Measurements from ENCODE around the gene ZNF611. TPM values are rescaled to one million over a fixed set of nuclear protein-coding genes. Genes with fewer than 3 reads are reported as not detected.
"Not testable (repeated sequence)": the region's sequence is repeated elsewhere in the genome, so short reads cannot be mapped to it uniquely, and the experiment has no call there.

Gene ZNF611
- total RNA-seq, 1 donor from 2014 or later: 24.4 TPM

DNA sequence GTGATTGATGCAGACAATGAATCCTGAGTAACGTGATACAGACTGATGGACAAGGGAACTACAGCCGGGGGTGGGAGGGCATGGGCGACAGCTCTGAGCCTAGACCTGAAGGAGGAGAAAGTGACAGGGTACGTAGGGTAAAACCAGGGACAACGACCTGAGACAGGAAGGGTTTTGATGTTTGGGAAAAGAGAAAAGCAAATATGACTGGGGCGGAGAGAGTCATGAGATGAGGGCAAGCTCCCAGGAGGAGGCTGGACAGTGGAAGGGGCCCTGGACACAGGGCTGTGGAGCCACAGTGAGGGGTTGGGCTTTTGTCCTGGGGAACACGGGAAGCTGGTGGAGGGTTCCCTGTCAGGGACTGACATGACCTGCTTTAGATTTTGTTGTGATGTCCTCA is 34.2 kb downstream of the ZNF611 start:
- Histone ChIP-seq H3K27me3 (ENCODE audit: low read depth) (no peaks in the 10 kb centered on the region), H3K27ac (no peak overlapping the region), H3K4me3 (no peak overlapping the region), H3K9me3 (peaks cover 28% of the 10 kb centered on the region), H3K36me3 (peaks cover 7% of the 10 kb centered on the region), H3K4me1 (no peaks in the 10 kb centered on the region)
- DNase-seq: no peak
- TF ChIP-seq CTCF (IDR thresholded peaks at IDR 0.05): no peak
- no peak for ATAC-seq
- intact Hi-C loops (cut with DNase I): no loop called here

DNA sequence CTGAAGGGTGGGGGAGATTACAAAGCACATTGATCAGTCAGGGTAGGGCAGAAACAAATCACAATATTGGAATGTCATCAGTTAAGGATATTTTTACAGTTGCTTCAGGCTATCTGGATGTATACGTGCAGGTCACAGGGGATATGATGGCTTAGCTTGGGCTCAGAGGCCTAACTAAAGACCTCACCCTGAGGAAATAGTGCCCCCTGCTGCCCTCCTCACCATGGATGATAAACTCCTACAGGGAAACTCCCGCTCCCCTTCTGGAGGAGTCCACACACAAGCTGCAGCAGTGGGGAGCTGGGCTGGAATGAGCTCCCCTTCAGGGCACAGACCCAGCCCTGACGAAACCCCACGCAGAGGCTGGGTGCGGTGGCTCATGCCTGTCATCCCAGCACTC is 35.3 kb downstream of the ZNF611 start:
- H3K27me3 ChIP-seq (ENCODE audit: low read depth); H3K36me3 ChIP-seq; H3K4me1 ChIP-seq; DNase-seq; H3K4me3 ChIP-seq; intact Hi-C loops (cut with DNase I); H3K27ac ChIP-seq: not testable (repeated sequence)
- TF ChIP-seq CTCF (IDR thresholded peaks at IDR 0.05): peak; percentile 10
- ATAC-seq: peak in 1 of 2 donors; percentile 59
- peaks cover 17% of the 10 kb centered on the region for H3K9me3 ChIP-seq

DNA sequence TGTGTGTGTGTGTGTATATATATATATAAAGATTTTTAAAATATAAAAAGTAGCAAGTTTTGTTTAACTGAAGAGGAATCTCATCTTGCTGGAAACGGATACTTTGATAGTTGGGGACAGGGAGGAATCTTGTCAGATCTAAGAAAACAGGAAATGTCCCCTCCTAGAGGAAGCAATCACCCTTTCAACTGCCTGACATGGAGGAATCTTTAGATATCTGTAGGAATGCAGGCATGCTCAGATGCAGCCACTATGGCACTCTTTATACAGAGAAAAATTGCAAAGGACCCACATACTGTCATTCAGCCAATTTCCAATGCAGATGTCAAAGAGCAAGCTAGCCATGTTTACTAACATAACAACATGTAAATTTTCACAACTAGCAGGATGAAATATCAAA is 38.8 kb downstream of the ZNF611 start:
- Histone ChIP-seq H3K4me1 (peaks cover 4% of the 10 kb centered on the region), H3K27ac (no peak overlapping the region), H3K4me3 (no peak overlapping the region), H3K9me3 (no peaks in the 10 kb centered on the region), H3K36me3 (no peaks in the 10 kb centered on the region), H3K27me3 (ENCODE audit: low read depth) (no peaks in the 10 kb centered on the region)
- no peak for TF ChIP-seq CTCF (IDR thresholded peaks at IDR 0.05)
- intact Hi-C loops (cut with DNase I): no loop called here
- DNase-seq (no peak), ATAC-seq (no peak)

DNA sequence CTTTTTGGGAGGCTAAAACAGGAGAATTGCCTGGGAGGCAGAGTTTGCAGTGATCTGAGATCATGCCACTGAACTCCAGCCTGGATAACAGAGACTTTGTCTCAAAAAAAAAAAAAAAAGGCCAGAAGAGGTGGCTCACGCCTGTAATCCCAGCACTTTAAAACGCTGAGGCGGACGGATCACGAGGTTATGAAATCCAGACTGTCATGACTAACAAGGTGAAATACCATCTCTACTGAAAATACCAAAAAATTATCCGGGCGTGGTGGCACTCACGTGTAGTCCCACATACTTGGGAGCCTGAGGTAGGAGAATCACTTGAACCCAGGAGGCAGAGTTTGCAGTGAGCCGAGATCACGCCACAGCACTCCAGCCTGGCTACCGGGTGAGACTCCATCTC is 39.9 kb downstream of the ZNF611 start:
- no peaks in the 10 kb centered on the region for H3K9me3 ChIP-seq
- peaks cover 6% of the 10 kb centered on the region for H3K4me1 ChIP-seq
- no peak overlapping the region for H3K4me3 ChIP-seq
- TF ChIP-seq CTCF (IDR thresholded peaks at IDR 0.05): no peak
- DNase-seq (no peak), ATAC-seq (no peak)
- intact Hi-C loops (cut with DNase I): no loop called here
- no peak overlapping the region for H3K27ac ChIP-seq
- H3K27me3 ChIP-seq (ENCODE audit: low read depth): no peaks in the 10 kb centered on the region
- H3K36me3 ChIP-seq: no peaks in the 10 kb centered on the region

DNA sequence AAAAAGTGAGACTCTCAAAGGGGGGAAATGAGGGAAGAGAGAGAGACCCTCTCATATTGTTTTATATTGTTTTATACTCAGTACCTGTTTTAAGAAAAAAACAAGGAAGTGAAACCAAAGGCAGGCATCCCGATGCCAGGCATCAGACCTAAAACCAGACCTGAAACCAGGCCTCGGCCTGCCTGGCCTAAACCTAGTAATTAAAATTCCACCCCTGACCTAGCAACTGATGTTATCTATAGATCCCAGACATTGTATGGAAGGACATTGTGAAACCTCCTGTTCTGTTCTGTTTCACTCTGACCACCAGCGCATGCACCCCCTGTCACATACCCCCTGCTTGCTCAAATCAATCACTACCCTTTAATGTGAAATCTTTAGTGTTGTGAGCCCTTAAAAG is 40.6 kb downstream of the ZNF611 start:
- intact Hi-C loops (cut with DNase I): not testable (repeated sequence)

GRCh38 chr19:52692431-52693008 is 42.3 kb downstream of the ZNF611 start:
- Histone ChIP-seq H3K27ac (no peak overlapping the region), H3K9me3 (no peaks in the 10 kb centered on the region), H3K4me3 (no peak overlapping the region), H3K4me1 (peaks cover 14% of the 10 kb centered on the region), H3K36me3 (no peaks in the 10 kb centered on the region), H3K27me3 (ENCODE audit: low read depth) (no peaks in the 10 kb centered on the region)
- DNase-seq: no peak
- ATAC-seq: no peak
- intact Hi-C loops (cut with DNase I): no loop called here
- TF ChIP-seq CTCF (IDR thresholded peaks at IDR 0.05): no peak

More for the DNA sequence above, 40.6 kb downstream of the ZNF611 start:
- not testable (repeated sequence) for H3K4me1 ChIP-seq; H3K27me3 ChIP-seq (ENCODE audit: low read depth); DNase-seq; ATAC-seq; H3K36me3 ChIP-seq; H3K4me3 ChIP-seq; H3K27ac ChIP-seq; H3K9me3 ChIP-seq

Measured in lower lobe of right lung (tissue), 2 donors.